Esophagus squamous epithelium (tissue), 4 donors: ENCODE measurements around the gene GALNS.

ENCODE experiments used
- CTCF ChIP-seq, 6 experiments: fragments of 450-650 bp in 4 of 6; fragments of 200-600 bp in 2 of 6; sonication (generic) in 2 of 6; IDR thresholded peaks; one replicate each; pipeline ENCODE4 v1.5.1; 2016 to 2019; ENCODE audit warnings: antibody characterized with exemption in 6 of 6, mild to moderate bottlenecking in 4 of 6, moderate library complexity in 4 of 6
- POLR2A ChIP-seq, 4 donors: fragments of 450-650 bp; IDR thresholded peaks; one replicate each; pipeline ENCODE4 v1.6.1; 2017; ENCODE audit warnings: antibody characterized with exemption in 4 of 4, mild to moderate bottlenecking in 4 of 4, moderate library complexity in 3 of 4

GRCh38 chr16:88842806-88843205, 13.9 kb downstream of the GALNS start:
- TF ChIP-seq CTCF (IDR thresholded peaks at IDR 0.05) (no peak), POLR2A (IDR thresholded peaks at IDR 0.05) (no peak)
